DND-41 (cell line): ENCODE measurements around the gene MYT1.

Experiments
- EZH2 ChIP-seq: IDR thresholded peaks from 3 replicates; pipeline ENCODE4 v1.6.1; 2012; ENCODE audit warnings: borderline replicate concordance, low read depth, mild to moderate bottlenecking, moderate library complexity, low read length, inconsistent platforms; ENCODE audit not compliant: severe bottlenecking
- TF ChIP-seq, protein P1 (sequence below): IDR thresholded peaks from 2 replicates; pipeline ENCODE4 v1.5.1; 2012; ENCODE audit warnings: borderline replicate concordance, low read length, moderate library complexity, mild to moderate bottlenecking; ENCODE audit not compliant: poor library complexity, severe bottlenecking; ENCODE audit errors: extremely low read depth

DNA sequence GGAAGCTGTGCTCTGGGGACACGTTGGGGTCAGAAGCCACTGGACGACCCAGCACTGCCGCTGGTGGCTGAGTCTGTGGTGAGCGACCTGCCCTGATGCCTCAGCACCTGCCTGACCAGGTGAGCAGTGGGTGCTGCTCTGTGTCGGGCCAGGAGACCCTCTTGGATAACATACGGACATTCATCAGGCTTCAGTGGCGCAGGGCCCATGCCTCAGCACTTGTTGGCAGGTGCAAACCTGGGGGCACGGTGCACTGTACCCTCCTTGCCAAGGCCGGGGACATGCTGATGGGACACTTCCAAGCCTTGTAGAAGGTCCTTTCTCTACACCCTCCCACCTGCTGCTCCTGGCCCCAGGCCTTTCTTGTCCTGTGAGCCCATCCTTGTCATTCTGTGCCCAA, 34.1 kb downstream of the MYT1 start:
- TF ChIP-seq, protein P1, sequence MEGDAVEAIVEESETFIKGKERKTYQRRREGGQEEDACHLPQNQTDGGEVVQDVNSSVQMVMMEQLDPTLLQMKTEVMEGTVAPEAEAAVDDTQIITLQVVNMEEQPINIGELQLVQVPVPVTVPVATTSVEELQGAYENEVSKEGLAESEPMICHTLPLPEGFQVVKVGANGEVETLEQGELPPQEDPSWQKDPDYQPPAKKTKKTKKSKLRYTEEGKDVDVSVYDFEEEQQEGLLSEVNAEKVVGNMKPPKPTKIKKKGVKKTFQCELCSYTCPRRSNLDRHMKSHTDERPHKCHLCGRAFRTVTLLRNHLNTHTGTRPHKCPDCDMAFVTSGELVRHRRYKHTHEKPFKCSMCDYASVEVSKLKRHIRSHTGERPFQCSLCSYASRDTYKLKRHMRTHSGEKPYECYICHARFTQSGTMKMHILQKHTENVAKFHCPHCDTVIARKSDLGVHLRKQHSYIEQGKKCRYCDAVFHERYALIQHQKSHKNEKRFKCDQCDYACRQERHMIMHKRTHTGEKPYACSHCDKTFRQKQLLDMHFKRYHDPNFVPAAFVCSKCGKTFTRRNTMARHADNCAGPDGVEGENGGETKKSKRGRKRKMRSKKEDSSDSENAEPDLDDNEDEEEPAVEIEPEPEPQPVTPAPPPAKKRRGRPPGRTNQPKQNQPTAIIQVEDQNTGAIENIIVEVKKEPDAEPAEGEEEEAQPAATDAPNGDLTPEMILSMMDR: no peak
- TF ChIP-seq EZH2: no peak
